Body of pancreas (tissue), 4 donors: ENCODE measurements around the gene PTGR2. TPM values are rescaled to one million over a fixed set of nuclear protein-coding genes. Genes with fewer than 3 reads are reported as not detected.
"Not testable (repeated sequence)": the region's sequence is repeated elsewhere in the genome, so short reads cannot be mapped to it uniquely, and the experiment has no call there.

Source experiments
- ATAC-seq: fragments of 150-250 bp; one replicate; pipeline ENCODE4 v1.9.1; 2016
- DNase-seq, 4 donors: peaks; one replicate each; pipeline ENCODE4 v3.0.0-alpha.2; 2019
- H3K27ac ChIP-seq, 4 donors: fragments of 200-600 bp; sonication (generic); 1 replicate in 3 of 4; 2 replicates in 1 of 4; pipeline versions ENCODE4 v1.5.1 to v1.6.1; 2016 to 2019; ENCODE audit warnings: mild to moderate bottlenecking in 1 of 4, mixed read lengths in 1 of 4, moderate library complexity in 1 of 4
- H3K27me3 ChIP-seq, 2 donors: fragments of 200-600 bp; sonication (generic); one replicate each; pipeline ENCODE4 v1.6.0; 2016; ENCODE audit warnings: mild to moderate bottlenecking in 1 of 2
- H3K36me3 ChIP-seq, 2 donors: fragments of 200-600 bp; sonication (generic); replicated peaks in 1 of 2; 2 replicates each; pipeline ENCODE4 v1.5.1; 2016; ENCODE audit warnings: low read depth in 2 of 2; ENCODE audit not compliant: insufficient read depth in 1 of 2
- H3K4me1 ChIP-seq: fragments of 200-600 bp; sonication (generic); one replicate; pipeline ENCODE4 v1.6.0; 2016
- H3K4me3 ChIP-seq, 2 donors: fragments of 200-600 bp; sonication (generic); 1 replicate in 1 of 2; 2 replicates in 1 of 2; pipeline ENCODE4 v1.5.1; 2016 to 2019
- H3K9me3 ChIP-seq, 3 donors: fragments of 200-600 bp; sonication (generic); 1 replicate in 2 of 3; 2 replicates in 1 of 3; pipeline ENCODE4 v1.5.1; 2016
- CTCF ChIP-seq, 7 experiments: fragments of 450-650 bp in 4 of 7; fragments of 200-600 bp in 3 of 7; sonication (generic) in 3 of 7; IDR thresholded peaks; one replicate each; pipeline ENCODE4 v1.5.1; 2016 to 2019; ENCODE audit warnings: antibody characterized with exemption in 7 of 7
- POLR2A ChIP-seq, 3 donors: fragments of 450-650 bp; IDR thresholded peaks; one replicate each; pipeline ENCODE4 v1.6.1; 2016; ENCODE audit warnings: antibody characterized with exemption in 3 of 3, mild to moderate bottlenecking in 2 of 3
- WGBS, 2 donors: methylation state at CpG; one replicate each; pipeline ENCODE4 v1.1.5; 2017; 5-methylcytosine and 5-hydroxymethylcytosine counted together
- intact Hi-C: fragments of 100-400 bp; cut with DNase I; formaldehyde crosslinking; loops from one replicate; pipeline ENCODE4 v1.15.1; 2023
- total RNA-seq, 2 donors: library from RNA; depleted of rRNA; stranded (reverse); fragments of >200 nt; gene quantifications; one replicate each; pipeline ENCODE4 v1.1.0, GENCODE V29; 2016

Gene PTGR2
- total RNA-seq, 2 donors from 2014 or later: 0.99 to 8.6 TPM

GRCh38 chr14:73829526-73830431 is 21.9 kb upstream of the PTGR2 start:
- Histone ChIP-seq H3K9me3 (no peaks in the 10 kb centered on the region), H3K4me3 (no peak overlapping the region), H3K27me3 (no peaks in the 10 kb centered on the region), H3K27ac (no peak overlapping the region), H3K36me3 (no peaks in the 10 kb centered on the region), H3K4me1 (peaks cover 18% of the 10 kb centered on the region)
- intact Hi-C loops: loop anchor here (5.0 kb wide), 1 partner anchor 102 kb away; no protein-coding TSS in a partner anchor
- ATAC-seq (no peak), DNase-seq (peak in 1 of 4 donors; percentile 32)
- 74 to 75% methylated on average over 9 of the region's 9 CpGs for WGBS, 2 donors
- no peak for TF ChIP-seq POLR2A (IDR thresholded peaks at IDR 0.05)
- no peak for TF ChIP-seq CTCF (IDR thresholded peaks at IDR 0.05)

- Histone ChIP-seq H3K36me3 (no peaks in the 10 kb centered on the region), H3K27ac (peak overlapping the region in 3 of 4 donors; percentile 25 to 75 (median 44)), H3K4me3 (no peak overlapping the region), H3K4me1 (peaks cover 16% of the 10 kb centered on the region), H3K27me3 (no peaks in the 10 kb centered on the region), H3K9me3 (no peaks in the 10 kb centered on the region)
- intact Hi-C loops: no loop called here
- TF ChIP-seq POLR2A (IDR thresholded peaks at IDR 0.05) (no peak), CTCF (IDR thresholded peaks at IDR 0.05) (no peak)
- 62 to 67% methylated on average over 1 of the region's 1 CpG for WGBS, 2 donors
- DNase-seq: no peak
- ATAC-seq: peak; percentile 56
These were observed 18.6 kb upstream of the PTGR2 start for GRCh38 chr14:73833034-73833433.

- Histone ChIP-seq H3K36me3 (no peaks in the 10 kb centered on the region), H3K27me3 (no peaks in the 10 kb centered on the region), H3K9me3 (no peaks in the 10 kb centered on the region), H3K27ac (peak overlapping the region in 3 of 4 donors; percentile 25 to 75 (median 44)), H3K4me3 (no peak overlapping the region), H3K4me1 (peaks cover 16% of the 10 kb centered on the region)
- TF ChIP-seq CTCF (IDR thresholded peaks at IDR 0.05) (no peak), POLR2A (IDR thresholded peaks at IDR 0.05) (no peak)
- intact Hi-C loops: no loop called here
- DNase-seq: peak in 3 of 4 donors; percentile 35 to 48 (median 38)
- peak; percentile 52 for ATAC-seq
- 35 to 50% methylated on average over 7 to 9 of the region's 9 CpGs for WGBS, 2 donors
These were observed 17.9 kb upstream of the PTGR2 start for GRCh38 chr14:73833530-73834260.

GRCh38 chr14:73834261-73834625 is 17.4 kb upstream of the PTGR2 start:
- Histone ChIP-seq H3K36me3 (no peaks in the 10 kb centered on the region), H3K27me3 (no peaks in the 10 kb centered on the region), H3K27ac (peak overlapping the region in 3 of 4 donors; percentile 25 to 75 (median 44)), H3K4me3 (no peak overlapping the region), H3K4me1 (peaks cover 16% of the 10 kb centered on the region), H3K9me3 (no peaks in the 10 kb centered on the region)
- DNase-seq (no peak), ATAC-seq (no peak)
- 85 to 91% methylated on average over 4 of the region's 4 CpGs for WGBS, 2 donors
- no peak for TF ChIP-seq POLR2A (IDR thresholded peaks at IDR 0.05)
- TF ChIP-seq CTCF (IDR thresholded peaks at IDR 0.05): no peak
- intact Hi-C loops: no loop called here

GRCh38 chr14:73838293-73839034 is 13.2 kb upstream of the PTGR2 start:
- peaks cover 16% of the 10 kb centered on the region for H3K4me1 ChIP-seq
- DNase-seq, H3K27ac ChIP-seq, intact Hi-C loops, H3K9me3 ChIP-seq, H3K27me3 ChIP-seq, ATAC-seq, H3K36me3 ChIP-seq, H3K4me3 ChIP-seq: not testable (repeated sequence)
- WGBS, 2 donors: 85 to 90% methylated on average over 4 to 7 of the region's 7 CpGs
